OCI-LY1 (cell line): ENCODE data around the gene SLC9A9.

ENCODE experiments used
- CTCF ChIP-seq: fragments of 200-600 bp; sonication (generic), shearing (Covaris generic); IDR thresholded peaks from 2 replicates; pipeline ENCODE4 v1.5.1; 2017; ENCODE audit warnings: mild to moderate bottlenecking, antibody characterized with exemption, low read length, moderate library complexity, mixed read lengths
- EZH2 ChIP-seq: fragments of 200-600 bp; sonication (generic), shearing (Covaris generic); IDR thresholded peaks from 2 replicates; pipeline ENCODE4 v1.8.0; 2017; ENCODE audit warnings: borderline replicate concordance, mixed run types, mild to moderate bottlenecking, antibody characterized with exemption, low read length, moderate library complexity, mixed read lengths

DNA sequence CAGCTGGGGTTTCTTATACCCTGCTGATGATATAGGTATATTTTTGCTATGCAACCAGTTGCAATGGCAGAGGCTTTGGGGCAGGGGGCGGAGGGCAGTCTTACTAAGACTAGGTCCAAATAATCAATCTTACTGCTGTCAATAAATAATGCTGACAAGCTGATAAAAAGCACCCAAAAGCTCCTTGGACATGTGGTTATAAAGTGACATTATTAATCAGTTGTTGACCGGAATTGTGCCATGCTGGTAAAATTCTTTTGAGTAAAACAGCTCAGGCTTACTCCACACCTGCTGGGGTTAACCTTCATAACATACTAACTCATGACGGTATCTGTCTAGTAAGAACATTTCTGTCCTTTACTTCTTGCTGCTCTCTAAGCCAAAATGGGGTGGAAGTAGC is 626.8 kb downstream of the SLC9A9 start:
- TF ChIP-seq EZH2, result no peak
- TF ChIP-seq CTCF, result no peak
